IPS DF 4.7 (cell line): ENCODE measurements around the gene TRIM38.
"Not testable (repeated sequence)": the region's sequence is repeated elsewhere in the genome, so short reads cannot be mapped to it uniquely, and the experiment has no call there.

Experiments
- DNase-seq: peaks from one replicate; pipeline ENCODE4 v3.0.0-alpha.2; 2013; ENCODE audit warnings: low spot score; ENCODE audit errors: extremely low read depth

Gene TRIM38

DNA sequence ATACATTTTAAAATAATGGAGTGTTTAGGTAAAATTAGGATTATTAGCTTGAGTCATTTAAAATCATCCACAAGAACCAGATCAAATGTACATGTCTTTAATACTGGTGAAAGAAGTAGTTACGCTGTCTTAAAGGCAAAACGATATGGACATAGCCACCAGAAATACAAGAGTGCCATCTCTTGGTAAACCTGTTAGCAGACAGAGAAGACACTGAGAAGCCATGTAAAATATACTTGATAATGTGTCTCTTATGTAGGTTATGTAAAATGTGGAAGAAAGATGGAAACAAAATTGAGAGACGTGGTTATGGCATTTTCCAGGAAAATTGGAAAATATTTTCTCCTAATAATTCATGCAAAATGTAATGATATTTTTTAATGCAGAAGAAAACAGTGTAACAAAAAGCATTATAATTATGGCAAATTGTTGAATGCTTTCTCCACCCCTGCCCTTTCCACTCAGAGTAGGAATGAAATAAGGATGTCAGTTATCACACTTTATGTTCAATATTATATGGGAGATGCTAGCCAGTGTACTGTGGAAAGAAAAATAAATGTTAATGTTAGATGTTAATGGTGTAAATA, 19.9 kb upstream of the TRIM38 start:
- no peak for DNase-seq

DNA sequence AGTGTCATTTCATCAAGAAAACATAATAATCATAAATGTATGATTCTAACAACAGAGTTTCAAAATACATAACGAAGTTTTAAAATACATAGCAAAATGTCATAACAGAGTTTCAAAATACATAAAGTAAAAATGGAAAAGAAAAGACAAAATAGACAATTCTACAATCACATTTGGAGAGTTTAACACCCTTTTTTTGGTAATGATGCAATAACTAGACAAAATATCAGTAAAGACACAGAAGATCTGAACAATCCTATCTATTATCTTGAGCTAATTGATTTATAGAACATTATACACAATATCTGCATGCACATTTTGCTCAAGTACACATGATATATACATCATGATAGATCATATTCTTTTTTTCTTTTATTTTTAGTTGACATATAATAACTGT, 18.7 kb upstream of the TRIM38 start:
- no peak for DNase-seq

DNA sequence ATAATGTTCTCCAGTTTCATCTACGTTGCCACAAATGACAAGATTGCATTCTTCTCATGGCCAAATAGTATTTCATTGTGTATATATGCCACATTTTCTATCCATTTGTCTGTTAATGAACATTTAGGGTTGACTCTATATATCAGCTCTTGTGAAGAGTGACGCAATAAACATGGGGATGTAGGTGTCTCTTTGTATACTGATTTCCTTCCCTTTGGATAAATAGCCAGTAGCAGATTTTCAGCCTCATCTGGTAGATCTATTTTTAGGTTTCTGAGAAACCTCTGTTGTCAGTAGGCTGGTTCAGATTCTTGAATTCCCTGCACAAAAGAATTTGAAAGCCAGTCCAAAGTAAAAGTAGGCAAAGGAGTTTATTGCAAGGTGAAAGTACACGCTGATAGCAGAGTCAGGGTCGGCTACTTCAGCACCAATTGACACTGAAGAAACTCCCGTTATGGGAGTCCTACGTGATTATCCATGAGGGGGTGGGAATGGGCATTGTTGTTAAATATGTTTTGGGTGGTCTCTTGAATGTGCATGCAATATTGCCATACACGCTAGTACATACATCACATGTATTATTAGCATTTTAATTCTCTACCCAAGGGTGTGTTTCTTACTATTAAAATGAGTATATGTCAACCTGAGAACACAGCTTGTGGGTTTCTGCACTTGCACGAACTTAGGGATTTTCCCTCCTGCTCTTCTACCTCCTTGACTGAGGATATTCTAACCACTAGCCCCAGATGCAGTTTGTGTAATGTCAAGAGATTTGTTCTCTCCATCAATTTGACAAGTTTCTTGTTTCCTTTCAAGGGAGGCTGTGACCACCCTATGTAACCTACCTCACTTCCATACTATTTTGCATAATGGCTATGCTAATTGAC, 17.7 kb upstream of the TRIM38 start:
- no peak for DNase-seq

DNA sequence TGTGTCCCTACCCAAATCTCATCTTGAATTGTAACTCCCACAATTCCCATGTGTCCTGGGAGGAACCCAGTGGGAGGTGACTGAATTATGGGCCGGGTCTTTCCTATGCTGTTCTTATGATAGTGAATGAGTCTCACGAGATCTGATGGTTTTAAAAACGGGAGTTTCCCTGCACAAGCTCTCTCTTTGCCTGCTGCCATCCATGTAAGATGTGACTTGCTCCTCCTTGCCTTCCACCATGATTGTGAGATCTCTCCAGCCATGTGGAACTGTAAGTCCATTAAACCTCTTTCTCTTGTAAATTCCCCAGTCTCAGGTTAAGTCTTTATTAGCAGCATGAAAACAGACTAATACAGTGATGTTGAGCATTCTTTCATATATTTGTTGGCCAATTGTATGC, 16.9 kb upstream of the TRIM38 start:
- DNase-seq = not testable (repeated sequence)

DNA sequence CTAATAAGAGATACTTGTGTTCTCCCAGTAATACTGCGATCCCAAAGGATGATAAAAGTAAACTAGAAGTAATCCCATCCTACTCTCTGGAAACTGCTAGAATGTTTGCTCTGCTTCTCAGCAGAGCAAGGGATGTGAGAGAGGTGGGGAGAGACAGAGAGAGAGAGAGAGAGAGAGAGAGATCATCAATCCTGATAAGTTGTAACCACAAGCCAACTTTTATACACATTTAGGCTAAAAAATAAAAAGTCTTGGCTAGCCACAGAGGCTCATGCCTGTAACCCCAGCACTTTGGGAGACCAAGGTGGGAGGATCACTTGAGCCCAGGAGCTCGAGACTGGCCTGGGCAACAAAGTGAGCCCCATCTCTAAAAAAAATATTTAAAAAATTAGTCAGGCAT, 16.0 kb upstream of the TRIM38 start:
- DNase-seq = no peak

DNA sequence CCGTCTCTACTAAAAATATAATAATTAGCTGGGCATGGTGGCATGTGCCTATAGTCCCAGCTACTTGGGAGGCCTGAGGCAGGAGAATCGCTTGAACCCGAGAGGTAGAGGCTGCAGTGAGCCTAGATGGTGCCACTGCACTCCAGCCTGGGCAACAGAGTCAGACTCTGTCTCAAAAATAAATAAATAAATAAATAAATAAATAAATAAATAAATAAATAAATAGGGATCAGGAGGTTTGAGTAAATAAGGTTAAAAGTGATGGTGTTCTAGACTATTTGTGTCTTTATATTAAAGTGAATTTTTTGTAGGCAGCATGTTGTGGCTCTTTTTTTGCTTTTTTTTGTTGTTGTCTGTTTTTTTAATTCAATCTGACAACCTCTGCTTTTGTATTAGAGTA, 15.1 kb upstream of the TRIM38 start:
- DNase-seq = not testable (repeated sequence)

DNA sequence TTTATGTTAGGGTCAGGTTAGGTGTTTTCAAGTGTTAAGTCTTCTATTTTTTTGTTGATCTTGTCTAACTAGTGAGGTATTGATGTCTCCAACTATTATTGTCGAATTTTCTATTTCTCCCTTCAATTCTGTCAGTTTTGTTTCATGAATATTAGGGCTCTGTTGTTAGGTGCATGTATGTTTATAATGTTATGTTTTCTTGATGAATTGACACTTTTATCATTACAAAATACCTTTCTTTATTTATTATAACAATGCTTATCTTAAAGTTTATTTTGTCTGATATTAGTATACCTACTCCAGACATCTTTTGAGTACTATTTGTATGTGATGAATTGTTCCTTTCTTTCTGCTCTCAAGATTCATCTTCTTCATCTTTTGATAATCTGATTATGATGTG, 12.9 kb upstream of the TRIM38 start:
- DNase-seq = no peak

DNA sequence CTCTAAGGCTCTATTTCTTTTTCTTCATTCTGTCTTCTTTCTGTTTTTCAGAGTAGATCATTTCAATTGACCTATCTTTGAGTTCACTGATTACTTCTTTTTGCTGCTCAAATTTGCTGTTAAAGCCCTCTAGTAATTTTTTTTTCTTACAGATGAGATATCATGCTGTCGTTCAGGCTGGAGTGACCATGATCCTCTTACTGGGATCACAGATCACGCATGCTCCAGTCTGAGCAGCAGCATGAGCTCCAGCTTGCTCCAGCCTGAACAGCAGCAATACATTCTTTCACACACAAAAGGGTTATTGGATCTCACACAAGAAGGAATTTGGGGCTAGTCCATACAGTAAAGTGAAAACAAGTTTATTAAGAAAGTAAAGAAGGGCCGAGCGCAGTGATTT, 12.3 kb upstream of the TRIM38 start:
- DNase-seq = no peak

DNA sequence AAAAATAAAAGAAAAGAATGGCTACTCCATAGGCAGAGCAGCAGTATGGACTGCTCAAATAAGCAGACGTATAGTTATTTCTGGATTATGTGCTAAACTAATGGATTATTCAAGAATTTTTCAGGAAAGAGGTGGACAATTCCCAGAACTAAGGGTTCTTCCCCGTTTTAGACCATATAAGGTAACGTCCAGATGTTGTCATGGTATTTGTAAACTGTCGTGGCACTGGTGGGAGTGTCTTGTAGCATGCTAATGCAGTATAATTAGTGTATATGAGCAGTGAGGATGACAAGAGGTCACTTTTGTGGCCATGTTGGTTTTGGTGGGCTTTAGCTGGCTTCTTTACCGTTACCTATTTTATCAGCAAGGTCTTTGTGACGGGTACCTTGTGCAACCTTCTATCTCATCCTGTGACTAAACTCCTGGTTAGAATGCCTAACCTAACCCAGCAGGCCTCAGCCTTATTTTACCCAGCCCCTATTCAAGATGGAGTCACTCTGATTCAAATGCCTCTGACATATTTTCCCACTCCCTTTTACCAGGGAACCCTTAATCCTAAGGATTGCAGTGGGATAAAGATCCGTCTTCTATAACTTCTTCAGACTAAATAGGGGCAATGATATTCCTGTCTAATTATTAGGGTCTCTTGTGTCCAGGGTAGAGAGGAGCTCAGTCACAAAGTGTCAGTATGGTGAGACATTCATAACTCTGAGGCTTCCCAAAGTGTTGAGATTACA, 11.1 kb upstream of the TRIM38 start:
- no peak for DNase-seq

DNA sequence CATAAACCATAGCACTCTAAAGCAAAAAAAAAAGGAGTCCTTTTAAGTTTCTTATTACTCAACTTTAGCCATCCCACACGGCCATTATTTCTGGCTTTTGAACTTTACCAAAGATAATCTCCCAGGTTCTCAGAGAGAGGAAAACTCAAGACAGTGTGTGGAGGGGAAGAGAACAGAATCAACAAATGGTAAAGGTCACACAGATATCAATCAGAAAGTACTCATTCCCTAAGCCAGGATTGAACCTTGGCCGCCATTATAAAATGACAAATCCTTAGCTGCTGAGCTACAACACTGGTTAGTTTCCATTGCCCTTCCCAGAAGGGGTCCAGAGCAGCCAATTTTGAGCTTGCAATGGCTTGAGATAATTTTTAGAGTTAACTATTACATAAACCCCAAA, 10.1 kb upstream of the TRIM38 start:
- DNase-seq = no peak

DNA sequence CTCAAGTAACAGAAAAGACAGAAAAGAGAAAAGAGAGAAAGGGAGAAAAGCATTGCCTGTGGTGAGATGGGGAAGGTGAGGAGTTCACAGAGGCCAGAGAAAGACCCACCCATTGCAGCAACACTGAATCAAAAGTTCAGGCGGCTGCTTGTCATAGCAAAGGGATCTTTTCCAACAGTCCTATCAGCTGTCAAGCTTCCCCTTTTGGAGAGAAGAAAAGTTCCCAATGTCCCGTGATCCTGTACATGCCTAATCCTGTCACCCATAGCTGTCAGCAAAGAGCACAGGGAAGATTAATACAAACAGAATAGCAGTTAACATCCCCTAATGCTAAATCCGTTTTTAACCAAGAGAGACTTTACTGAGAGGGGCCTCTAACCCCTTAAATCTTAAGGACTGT, 8.9 kb upstream of the TRIM38 start:
- DNase-seq = no peak

DNA sequence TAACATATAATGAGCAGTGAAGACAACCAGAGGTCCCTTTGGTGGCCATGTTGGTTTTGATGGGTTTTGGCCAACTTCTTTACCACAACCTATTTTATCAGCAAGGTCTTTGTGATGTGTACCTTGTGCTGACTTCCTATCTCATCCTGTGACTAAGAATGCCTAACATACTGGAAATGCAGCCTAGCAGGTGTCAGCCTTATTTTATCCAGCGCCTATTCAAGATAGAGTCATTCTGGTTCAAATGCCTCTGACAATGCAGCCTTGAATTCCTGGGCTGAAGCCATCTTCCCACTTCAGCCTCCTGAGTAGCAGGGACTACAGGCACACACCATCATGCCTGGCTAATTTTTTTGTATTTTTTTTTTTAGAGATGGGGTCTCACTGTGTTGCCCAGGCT, 7.8 kb upstream of the TRIM38 start:
- no peak for DNase-seq

DNA sequence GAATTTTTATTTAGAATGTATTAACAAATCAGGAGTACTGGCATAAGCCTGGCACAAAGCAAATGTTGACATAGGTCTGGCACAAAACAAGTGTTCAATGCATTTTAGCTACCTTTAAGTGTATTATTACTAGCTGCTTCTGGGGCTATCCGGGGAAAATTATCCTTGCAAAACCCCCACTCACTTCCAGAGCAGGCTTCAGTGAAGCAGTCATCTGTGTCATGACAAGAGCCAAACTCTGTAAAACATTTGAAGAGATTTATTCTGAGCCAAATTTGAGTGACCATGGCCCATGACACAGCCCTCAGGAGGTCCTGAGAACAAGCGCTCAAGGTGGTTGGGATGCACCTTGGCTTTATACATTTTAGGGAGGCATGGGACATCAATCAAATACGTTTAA, 6.4 kb upstream of the TRIM38 start:
- DNase-seq = no peak

DNA sequence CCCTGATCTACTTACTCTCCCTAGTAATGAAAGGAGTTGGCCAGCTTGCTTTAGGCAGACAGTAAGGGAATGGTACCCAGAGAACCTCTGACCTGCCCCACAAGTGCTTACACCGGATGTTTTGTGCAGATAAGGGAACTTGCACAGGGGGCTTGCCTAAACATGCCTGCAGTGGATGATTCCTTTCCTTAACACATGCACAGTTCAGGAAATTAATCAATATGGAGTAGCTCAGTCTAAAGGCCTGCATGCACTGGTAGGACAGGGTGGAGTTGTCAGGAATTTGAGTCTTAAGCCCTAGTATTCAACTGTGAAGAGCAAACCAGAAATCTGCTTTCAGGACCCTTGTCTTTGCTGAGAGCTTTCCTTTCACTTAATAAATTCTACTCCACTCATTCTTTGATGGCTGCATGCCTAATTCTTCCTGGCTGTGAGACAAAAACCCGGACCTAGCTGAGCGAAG, 3.9 kb upstream of the TRIM38 start:
- DNase-seq = no peak

DNA sequence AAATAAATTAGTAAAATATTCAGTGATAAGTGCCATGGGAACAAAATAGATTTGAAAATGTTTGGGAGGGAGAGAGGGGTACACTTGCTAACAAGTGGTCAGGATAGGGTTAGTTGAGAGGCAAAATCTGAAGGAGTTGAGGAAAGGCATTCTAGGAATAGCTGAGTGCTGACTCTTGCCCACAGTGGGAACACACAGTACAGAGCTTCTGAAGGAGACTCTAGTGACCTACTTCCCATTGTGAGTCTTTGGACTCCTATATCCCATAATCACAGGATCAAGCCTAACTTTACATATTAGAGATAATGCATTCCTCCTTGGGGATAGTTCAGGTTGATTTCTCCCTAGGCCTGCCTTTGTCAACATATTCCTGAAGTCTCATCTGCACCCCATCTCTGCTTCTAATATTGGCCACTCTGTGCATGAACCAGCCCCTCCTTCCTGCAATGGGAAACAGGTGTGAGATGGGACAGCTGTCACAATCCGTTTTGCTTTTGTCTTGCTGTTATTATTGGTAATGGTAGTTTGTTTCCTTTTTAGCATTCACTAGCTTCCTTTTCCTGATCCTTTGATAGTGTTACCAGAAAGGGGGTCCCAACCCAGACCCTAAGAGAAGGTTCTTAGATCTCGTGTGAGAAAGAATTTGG, 2.6 kb upstream of the TRIM38 start:
- DNase-seq = no peak

DNA sequence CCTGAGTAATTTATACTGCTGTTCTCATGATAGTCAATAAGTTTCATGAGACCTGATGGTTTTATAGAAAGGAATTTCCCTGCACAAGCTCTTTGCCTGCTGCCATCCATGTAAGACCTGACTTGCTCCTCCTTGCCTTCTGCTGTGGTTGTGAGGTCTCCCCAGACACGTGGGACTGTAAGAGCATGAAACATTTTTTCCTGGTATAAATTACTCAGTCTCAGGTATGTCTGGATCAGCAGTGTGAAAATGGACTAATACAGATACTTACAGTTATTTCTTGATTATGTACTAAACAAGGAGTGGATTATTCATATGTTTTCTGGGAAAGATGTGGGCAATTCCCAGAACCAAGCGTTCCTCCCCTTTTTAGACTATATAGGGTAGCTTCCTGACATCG, 1.9 kb upstream of the TRIM38 start:
- no peak for DNase-seq

DNA sequence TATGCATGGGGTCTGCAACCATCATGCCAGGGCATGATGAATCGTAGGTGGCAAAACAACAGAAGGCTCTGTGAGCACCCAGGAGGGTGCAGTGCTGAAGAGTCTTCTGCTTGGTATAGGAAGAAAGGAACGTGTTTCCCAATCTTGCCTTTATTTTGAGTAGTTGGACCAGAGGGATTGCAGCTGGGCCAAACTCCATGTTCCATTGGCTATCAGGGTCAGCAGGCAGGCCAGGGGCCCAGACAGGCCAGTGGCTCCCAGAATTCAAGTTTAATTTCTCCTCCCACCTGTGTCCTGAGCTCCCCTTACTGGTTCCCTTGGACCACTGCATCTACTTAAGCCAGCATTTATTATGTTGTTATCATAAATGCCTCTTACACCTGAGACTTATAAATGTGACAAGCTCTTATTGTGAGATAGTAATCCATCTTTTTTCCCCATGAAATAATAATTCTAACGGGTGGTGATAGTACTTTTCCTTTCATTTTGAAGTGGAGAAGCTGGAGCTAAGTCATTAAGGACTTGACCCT, 918 bp upstream of the TRIM38 start:
- DNase-seq = no peak

DNA sequence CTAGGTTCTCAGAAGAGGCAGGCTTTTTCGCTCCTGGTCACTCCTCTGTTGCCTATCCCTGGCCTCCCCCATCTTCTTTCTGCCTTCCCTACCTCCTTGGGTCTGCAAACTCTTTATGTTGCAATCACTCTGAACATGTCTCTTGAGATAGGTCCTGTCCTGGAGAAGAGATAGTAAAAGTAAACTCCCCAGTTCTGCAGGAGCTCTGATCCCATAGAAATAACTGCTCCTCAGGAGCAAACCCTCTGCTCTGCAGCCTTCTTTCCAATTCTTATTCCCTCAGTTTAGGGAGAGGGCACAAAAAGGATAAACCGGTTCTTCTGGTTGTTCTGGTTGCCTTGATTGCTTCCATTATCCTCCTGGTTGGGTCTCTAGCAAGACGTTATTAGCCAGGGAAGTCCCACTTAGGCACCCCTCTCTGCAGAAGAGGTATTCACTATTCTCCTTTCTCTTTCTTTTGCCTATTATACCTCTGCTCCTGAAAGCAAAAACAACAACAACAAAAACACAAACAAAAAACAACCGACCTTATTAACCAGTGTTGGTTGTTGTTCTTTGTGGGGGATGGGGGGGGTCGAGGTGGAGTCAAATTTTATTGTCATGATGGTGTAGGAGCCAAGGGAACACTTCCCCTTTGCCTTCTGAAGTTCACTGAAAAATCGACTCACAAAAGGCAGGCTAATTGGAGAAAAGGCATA, 973 bp downstream of the TRIM38 start:
- DNase-seq = peak; percentile 84

DNA sequence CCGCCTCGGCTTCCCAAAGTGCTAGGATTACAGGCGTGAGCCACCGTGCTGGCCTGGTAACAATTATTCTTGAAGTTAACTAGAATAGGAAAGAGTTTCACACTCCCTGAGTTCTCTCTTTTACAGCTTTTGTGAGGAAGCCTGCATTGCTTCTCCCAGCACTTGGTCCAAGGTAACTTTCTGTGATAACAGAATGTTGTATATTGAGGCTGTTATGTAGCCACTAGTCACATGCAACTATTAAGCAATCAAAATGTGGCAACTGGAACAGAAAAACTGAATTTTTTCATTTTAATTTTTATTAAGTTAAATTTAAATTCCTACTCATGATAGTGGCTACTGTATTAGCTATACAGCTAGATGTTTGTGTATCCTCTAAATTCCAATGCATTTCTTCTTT, 2.5 kb downstream of the TRIM38 start:
- DNase-seq = no peak

DNA sequence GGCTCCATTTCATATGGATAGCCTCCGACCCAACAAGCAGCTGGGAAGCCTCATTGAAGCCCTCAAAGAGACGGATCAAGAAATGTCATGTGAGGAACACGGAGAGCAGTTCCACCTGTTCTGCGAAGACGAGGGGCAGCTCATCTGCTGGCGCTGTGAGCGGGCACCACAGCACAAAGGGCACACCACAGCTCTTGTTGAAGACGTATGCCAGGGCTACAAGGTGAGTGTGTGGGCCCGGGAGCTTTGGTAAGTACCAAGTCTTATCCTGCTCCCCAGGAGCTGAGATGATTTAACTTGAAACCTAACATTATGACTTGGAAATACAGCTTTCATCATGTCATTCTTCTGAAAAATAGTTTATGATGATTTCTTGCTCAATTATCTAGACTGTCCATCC, 4.1 kb downstream of the TRIM38 start:
- no peak for DNase-seq

DNA sequence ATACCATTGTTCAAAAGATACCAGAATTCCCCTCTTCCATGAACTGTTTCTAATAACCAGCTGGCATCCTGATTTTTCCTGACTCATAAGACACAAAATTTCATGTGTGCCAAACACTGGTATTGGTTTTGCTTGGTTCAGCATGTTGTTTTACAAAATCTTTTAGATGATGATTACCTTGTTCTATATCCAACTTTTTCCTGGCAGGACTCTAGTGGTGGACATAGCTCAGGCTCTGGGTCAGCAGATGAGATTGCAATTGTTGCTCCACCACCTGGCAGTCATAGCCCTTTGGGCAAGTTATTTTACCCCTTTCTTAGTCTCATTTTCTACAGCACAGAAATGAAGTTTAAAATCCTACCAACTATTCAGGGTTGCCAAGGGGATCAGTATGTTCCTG, 6.2 kb downstream of the TRIM38 start:
- no peak for DNase-seq
